Measurements from ENCODE around the gene NPL. TPM values are rescaled to one million over a fixed set of nuclear protein-coding genes. Genes with fewer than 3 reads are reported as not detected.

The NPL gene
- total and polyA plus RNA-seq, 2 of the 13 experiments (the other 11 are each of a cell fraction or from before 2014, with no cell fraction given) = 0.03 to 0.04 TPM

GRCh38 chr1:182839209-182840066, 49.9 kb downstream of the NPL start, which contains the start of gene DHX9 (continued):
- TF ChIP-seq ZSCAN31 (CRISPR knock-in tag; IDR thresholded peaks at IDR 0.05; ENCODE audit: low read depth) (peak; percentile 68), KLF13 (CRISPR knock-in tag; IDR thresholded peaks at IDR 0.05) (peak; percentile 50; the same call in 1 of the 2 replicates), ZMYM3 (CRISPR knock-in tag; IDR thresholded peaks at IDR 0.05) (0 out of 2 replicates have a peak, but pooled peaks have one; percentile 27), ZNF501 (CRISPR knock-in tag; IDR thresholded peaks at IDR 0.05) (peak; percentile 76; the same call in 1 of the 2 replicates), IRF2 (CRISPR knock-in tag; IDR thresholded peaks at IDR 0.05) (peak; percentile 12; the same call in 1 of the 2 replicates), GPN1 (CRISPR knock-in tag; IDR thresholded peaks at IDR 0.05; ENCODE audit: borderline replicate concordance) (no peak), ZNF160 (CRISPR knock-in tag; IDR thresholded peaks at IDR 0.05) (peak; percentile 28; the same call in 1 of the 2 replicates), LBX2 (CRISPR knock-in tag; IDR thresholded peaks at IDR 0.05; ENCODE audit: borderline replicate concordance) (peak; percentile 70; the same call in 1 of the 2 replicates), NCOA5 (CRISPR knock-in tag; IDR thresholded peaks at IDR 0.05) (no peak), ATRX (CRISPR knock-in tag; IDR thresholded peaks at IDR 0.05; ENCODE audit: borderline replicate concordance) (no peak), BORCS8-MEF2B (CRISPR knock-in tag; IDR thresholded peaks at IDR 0.05) (peak; percentile 81), ZNF564 (CRISPR knock-in tag; IDR thresholded peaks at IDR 0.05) (0 out of 2 replicates have a peak, but pooled peaks have one; percentile 1), HMG20B (CRISPR knock-in tag; conservative IDR thresholded peaks at IDR 0.05) (no peak), ZNF225 (CRISPR knock-in tag; IDR thresholded peaks at IDR 0.05) (peak; percentile 85; the same call in 1 of the 2 replicates), DMAP1 (CRISPR knock-in tag; IDR thresholded peaks at IDR 0.05) (peak; percentile 88; the same call in 1 of the 2 replicates)

All from HepG2 (cell line).